Measurements from ENCODE around the gene SLC13A3. TPM values are rescaled to one million over a fixed set of nuclear protein-coding genes. Genes with fewer than 3 reads are reported as not detected.

The SLC13A3 gene
- total RNA-seq, 1 donor from 2014 or later = 18.8 TPM

DNA sequence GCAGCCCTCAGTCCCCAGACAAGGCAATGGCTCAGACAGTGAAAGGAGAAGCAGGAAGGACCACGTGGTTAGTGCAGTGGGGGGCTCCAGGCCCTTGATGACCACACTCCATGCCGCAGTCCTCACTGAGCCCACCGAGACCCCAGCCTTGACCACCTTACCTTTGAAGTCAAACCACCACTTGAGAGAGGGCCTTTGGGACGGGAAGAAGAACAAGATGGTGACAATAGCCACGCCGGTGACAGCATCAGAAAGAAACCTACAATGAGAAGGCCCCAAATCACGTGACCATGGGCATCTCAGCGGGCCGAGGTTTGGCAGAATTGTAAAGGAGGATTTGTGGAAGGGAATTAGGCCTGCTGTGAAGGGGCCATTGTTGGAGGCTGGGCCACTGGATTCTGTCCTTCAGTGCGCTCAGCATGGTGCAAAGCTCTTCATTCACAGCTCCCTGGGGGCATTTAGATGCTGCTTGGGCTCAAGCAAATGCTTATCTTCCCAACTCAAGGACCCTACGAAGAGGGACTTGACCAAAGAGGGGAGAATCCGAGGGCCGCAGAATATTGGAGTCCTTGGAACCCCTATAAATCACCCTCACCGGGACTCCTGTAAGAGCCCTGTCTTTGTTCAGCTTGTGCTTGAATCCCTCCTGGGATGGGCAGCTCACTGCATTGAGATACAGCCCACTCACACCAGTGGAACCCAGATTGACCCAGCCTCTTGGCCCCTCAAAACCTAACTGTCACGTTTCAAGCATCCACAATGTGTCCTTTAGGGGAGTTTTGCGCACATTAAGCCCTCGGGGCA, 67.6 kb downstream of the SLC13A3 start:
- Mint-ChIP-seq H3K4me1 (no peaks in the 10 kb centered on the region), H3K27ac (no peak overlapping the region), H3K4me3 (no peak overlapping the region), H3K36me3 (peaks cover 10% of the 10 kb centered on the region), H3K9me3 (peaks cover 8% of the 10 kb centered on the region), H3K27me3 (ENCODE audit: low read depth) (no peaks in the 10 kb centered on the region)
- no peak for DNase-seq (ENCODE audit: low spot score in 2 of 2, unreplicated experiment in 2 of 2)
- TF ChIP-seq, protein P1, sequence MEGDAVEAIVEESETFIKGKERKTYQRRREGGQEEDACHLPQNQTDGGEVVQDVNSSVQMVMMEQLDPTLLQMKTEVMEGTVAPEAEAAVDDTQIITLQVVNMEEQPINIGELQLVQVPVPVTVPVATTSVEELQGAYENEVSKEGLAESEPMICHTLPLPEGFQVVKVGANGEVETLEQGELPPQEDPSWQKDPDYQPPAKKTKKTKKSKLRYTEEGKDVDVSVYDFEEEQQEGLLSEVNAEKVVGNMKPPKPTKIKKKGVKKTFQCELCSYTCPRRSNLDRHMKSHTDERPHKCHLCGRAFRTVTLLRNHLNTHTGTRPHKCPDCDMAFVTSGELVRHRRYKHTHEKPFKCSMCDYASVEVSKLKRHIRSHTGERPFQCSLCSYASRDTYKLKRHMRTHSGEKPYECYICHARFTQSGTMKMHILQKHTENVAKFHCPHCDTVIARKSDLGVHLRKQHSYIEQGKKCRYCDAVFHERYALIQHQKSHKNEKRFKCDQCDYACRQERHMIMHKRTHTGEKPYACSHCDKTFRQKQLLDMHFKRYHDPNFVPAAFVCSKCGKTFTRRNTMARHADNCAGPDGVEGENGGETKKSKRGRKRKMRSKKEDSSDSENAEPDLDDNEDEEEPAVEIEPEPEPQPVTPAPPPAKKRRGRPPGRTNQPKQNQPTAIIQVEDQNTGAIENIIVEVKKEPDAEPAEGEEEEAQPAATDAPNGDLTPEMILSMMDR (IDR thresholded peaks at IDR 0.05; ENCODE audit: unreplicated experiment) = no peak

DNA sequence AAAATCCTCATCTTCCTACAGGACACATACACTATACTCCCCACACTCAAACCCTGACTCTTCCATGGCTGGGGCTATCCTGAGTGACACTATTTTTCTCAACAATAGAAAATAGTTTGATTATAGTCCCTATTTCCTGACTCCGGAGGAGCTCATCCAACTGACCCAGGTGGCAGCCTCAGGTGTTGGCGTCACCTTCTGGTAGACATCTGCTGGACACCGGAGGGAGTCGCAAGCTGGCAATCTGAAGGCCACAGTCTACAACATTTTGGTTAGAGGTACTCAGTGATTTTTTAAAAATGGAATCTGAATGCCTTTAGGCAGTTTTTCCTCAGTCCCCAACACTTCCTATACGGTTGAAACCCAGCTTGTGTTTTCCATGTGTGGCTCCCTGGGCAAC, 68.6 kb downstream of the SLC13A3 start:
- Mint-ChIP-seq H3K4me1 (no peaks in the 10 kb centered on the region), H3K36me3 (peaks cover 10% of the 10 kb centered on the region), H3K4me3 (no peak overlapping the region), H3K27ac (no peak overlapping the region), H3K27me3 (ENCODE audit: low read depth) (no peaks in the 10 kb centered on the region), H3K9me3 (peaks cover 8% of the 10 kb centered on the region)
- TF ChIP-seq, protein P1 (IDR thresholded peaks at IDR 0.05; ENCODE audit: unreplicated experiment) = no peak
- DNase-seq (ENCODE audit: low spot score in 2 of 2, unreplicated experiment in 2 of 2) = no peak

DNA sequence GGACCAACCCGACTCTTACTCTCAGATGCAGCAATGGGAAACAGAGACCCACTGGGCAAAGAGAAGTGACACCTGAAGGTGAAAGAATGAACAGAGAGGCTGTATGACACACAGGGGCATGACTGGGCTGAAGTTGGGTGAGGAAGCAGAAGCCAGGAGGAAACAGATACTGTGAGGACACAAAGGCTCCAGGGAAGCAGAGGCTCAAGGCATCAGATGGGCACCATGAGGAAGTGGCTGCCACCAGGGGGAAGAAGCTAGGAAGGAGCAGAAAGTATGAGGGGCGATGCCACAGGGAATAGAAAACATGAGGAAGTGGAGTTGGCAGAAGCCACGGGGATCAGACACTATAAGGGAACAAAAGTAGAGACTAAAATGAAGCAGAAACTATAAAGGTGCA, 69.9 kb downstream of the SLC13A3 start:
- peaks cover 12% of the 10 kb centered on the region for H3K36me3 Mint-ChIP-seq
- no peak overlapping the region for H3K27ac Mint-ChIP-seq
- no peaks in the 10 kb centered on the region for H3K4me1 Mint-ChIP-seq
- TF ChIP-seq, protein P1 (IDR thresholded peaks at IDR 0.05; ENCODE audit: unreplicated experiment) = no peak
- H3K27me3 Mint-ChIP-seq (ENCODE audit: low read depth) = no peaks in the 10 kb centered on the region
- H3K4me3 Mint-ChIP-seq = no peak overlapping the region
- H3K9me3 Mint-ChIP-seq = peaks cover 8% of the 10 kb centered on the region
- DNase-seq (ENCODE audit: low spot score in 2 of 2, unreplicated experiment in 2 of 2) = no peak

DNA sequence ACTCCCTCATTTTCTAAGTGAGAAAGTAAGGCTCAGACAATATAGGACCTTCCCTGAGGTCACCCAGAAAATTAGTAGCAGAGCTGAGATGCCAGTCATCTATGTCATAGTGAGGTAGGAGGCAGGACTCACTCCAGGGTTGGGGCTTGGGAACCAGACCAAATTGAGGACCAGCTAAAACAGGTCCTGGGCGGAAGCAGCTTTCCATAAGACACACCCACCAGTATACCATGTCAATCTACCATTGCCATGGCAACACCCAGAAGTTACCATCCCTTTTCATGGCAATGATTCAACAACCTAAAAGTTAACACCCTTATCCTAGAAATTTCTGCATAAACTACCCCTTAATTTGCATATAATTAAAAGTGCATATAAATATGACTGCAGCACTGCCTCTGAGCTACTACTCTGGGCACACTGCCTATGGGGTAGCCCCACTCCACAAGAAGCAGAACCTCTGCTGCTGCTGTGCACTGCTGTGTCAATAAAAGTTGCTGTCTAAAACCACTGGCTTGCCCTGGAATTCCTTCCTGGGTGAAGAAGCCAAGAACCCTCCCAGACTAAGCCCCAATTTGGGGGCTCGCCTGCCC, 70.5 kb downstream of the SLC13A3 start:
- Mint-ChIP-seq H3K36me3 (peaks cover 12% of the 10 kb centered on the region), H3K27me3 (ENCODE audit: low read depth) (no peaks in the 10 kb centered on the region), H3K4me3 (no peak overlapping the region), H3K27ac (no peak overlapping the region), H3K9me3 (peaks cover 8% of the 10 kb centered on the region), H3K4me1 (no peaks in the 10 kb centered on the region)
- TF ChIP-seq, protein P1 (IDR thresholded peaks at IDR 0.05; ENCODE audit: unreplicated experiment) = no peak
- no peak for DNase-seq (ENCODE audit: low spot score in 2 of 2, unreplicated experiment in 2 of 2)

DNA sequence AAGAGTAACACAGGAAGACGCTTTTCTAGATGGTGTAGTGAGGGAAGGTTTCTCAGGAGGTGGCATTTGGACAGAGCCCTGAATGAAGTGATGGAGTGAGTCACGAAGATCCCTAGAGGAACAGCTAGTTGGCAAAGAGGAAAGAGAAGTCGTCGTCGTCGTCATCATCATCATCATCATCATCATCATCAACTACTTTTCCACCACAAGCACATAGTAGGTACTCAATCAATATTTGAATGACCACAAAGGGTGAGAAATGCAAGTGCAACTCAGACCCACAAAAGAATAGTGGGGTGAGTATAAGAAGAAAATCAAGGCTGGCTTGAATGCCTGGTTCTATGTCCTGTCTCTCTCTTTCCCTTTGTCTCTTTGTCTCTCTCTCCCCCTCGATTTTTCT, 72.5 kb downstream of the SLC13A3 start:
- no peaks in the 10 kb centered on the region for H3K27me3 Mint-ChIP-seq (ENCODE audit: low read depth)
- H3K4me1 Mint-ChIP-seq = no peaks in the 10 kb centered on the region
- H3K27ac Mint-ChIP-seq = no peak overlapping the region
- peaks cover 12% of the 10 kb centered on the region for H3K36me3 Mint-ChIP-seq
- H3K4me3 Mint-ChIP-seq = no peak overlapping the region
- DNase-seq (ENCODE audit: low spot score in 2 of 2, unreplicated experiment in 2 of 2) = no peak
- TF ChIP-seq, protein P1 (IDR thresholded peaks at IDR 0.05; ENCODE audit: unreplicated experiment) = no peak
- peaks cover 8% of the 10 kb centered on the region for H3K9me3 Mint-ChIP-seq
